ENCODE measurements around the gene TMEM45B. TPM values are rescaled to one million over a fixed set of nuclear protein-coding genes. Genes with fewer than 3 reads are reported as not detected.

The TMEM45B gene
- total and polyA plus RNA-seq, 2 of the 13 experiments (the other 11 are each of a cell fraction or from before 2014, with no cell fraction given): 29.1 to 181 TPM

DNA sequence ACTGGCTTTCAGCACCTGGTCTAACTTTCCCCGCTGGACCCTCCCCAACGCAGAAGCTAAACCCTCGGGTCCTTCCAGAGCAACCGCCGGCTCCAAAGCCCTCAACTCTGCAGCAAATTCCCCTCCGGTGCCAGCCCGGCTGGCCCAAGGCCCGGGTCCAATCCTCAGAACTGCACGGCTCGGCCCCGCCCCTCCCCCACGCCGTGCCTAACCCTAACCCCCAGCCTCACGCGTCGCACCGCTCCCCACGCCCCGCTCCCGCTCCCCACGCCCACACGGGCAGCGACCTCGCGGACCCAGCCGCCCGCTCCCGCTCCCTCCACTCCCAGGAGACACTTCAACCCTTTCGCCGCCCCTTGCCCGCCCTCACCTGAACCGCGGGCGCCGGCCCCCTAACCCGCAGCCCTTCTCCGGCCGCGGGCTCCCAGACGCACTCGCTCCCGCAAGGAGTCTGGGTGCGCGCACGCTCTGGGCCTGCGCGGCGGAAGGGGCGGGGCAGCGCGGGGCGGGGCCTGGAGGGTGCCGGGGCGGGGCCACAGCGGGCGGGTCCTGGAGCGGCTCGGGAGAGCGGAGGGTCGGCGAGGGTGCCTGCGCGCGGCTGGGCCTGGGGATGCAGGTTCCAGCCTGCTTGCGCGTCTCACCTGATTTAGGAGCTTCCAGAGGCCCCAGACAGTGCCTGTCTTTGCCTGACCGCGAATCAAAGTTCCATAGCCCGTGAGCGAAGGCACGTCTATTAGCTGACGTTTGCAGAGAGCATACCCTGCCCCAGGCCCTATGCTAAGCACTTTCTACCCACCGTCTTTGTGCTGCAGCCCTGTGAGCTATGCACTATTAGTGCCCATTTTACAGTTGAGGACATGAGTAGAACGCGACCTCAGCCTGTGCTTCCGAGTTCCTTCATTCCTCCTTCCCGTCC, 79.7 kb downstream of the TMEM45B start, which contains the start of gene NFRKB (continued):
- TF ChIP-seq ZNF644 (CRISPR knock-in tag; IDR thresholded peaks at IDR 0.05; ENCODE audit: low read depth) (no peak), ZNF550 (CRISPR knock-in tag; IDR thresholded peaks at IDR 0.05; ENCODE audit: borderline replicate concordance) (no peak), NRL (CRISPR knock-in tag; IDR thresholded peaks at IDR 0.05; ENCODE audit: borderline replicate concordance) (no peak; the same call in 1 of the 2 replicates), NFATC3 (CRISPR knock-in tag; IDR thresholded peaks at IDR 0.05) (no peak), ZNF546 (CRISPR knock-in tag; conservative IDR thresholded peaks at IDR 0.05) (no peak; the same call in 1 of the 2 replicates), MED8 (CRISPR knock-in tag; IDR thresholded peaks at IDR 0.05; ENCODE audit: insufficient replicate concordance) (peak; percentile 72), NFYB (CRISPR knock-in tag; IDR thresholded peaks at IDR 0.05) (no peak), HOXA3 (CRISPR knock-in tag; IDR thresholded peaks at IDR 0.05) (0 out of 2 replicates have a peak, but pooled peaks have one; percentile 21), ZNF292 (CRISPR knock-in tag; IDR thresholded peaks at IDR 0.05; ENCODE audit: borderline replicate concordance, low read depth) (0 out of 2 replicates have a peak, but pooled peaks have one; percentile 31), WIZ (CRISPR knock-in tag; IDR thresholded peaks at IDR 0.05) (no peak), POLR2G (IDR thresholded peaks at IDR 0.05; ENCODE audit: low read depth, low read length) (peak; percentile 85), ZNF224 (CRISPR knock-in tag; IDR thresholded peaks at IDR 0.05) (no peak), ZNF556 (CRISPR knock-in tag; IDR thresholded peaks at IDR 0.05; ENCODE audit: borderline replicate concordance) (peak; percentile 79; the same call in 1 of the 2 replicates), ZNF678 (CRISPR knock-in tag; IDR thresholded peaks at IDR 0.05) (no peak; the same call in 1 of the 2 replicates), TOE1 (CRISPR knock-in tag; IDR thresholded peaks at IDR 0.05) (no peak)
- TF ChIP-seq, protein P1, sequence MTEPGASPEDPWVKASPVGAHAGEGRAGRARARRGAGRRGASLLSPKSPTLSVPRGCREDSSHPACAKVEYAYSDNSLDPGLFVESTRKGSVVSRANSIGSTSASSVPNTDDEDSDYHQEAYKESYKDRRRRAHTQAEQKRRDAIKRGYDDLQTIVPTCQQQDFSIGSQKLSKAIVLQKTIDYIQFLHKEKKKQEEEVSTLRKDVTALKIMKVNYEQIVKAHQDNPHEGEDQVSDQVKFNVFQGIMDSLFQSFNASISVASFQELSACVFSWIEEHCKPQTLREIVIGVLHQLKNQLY (CRISPR knock-in tag; IDR thresholded peaks at IDR 0.05): no peak
- TF ChIP-seq, protein P2, sequence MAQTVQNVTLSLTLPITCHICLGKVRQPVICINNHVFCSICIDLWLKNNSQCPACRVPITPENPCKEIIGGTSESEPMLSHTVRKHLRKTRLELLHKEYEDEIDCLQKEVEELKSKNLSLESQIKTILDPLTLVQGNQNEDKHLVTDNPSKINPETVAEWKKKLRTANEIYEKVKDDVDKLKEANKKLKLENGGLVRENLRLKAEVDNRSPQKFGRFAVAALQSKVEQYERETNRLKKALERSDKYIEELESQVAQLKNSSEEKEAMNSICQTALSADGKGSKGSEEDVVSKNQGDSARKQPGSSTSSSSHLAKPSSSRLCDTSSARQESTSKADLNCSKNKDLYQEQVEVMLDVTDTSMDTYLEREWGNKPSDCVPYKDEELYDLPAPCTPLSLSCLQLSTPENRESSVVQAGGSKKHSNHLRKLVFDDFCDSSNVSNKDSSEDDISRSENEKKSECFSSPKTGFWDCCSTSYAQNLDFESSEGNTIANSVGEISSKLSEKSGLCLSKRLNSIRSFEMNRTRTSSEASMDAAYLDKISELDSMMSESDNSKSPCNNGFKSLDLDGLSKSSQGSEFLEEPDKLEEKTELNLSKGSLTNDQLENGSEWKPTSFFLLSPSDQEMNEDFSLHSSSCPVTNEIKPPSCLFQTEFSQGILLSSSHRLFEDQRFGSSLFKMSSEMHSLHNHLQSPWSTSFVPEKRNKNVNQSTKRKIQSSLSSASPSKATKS (CRISPR knock-in tag; IDR thresholded peaks at IDR 0.05): no peak
- TF ChIP-seq, protein P3, sequence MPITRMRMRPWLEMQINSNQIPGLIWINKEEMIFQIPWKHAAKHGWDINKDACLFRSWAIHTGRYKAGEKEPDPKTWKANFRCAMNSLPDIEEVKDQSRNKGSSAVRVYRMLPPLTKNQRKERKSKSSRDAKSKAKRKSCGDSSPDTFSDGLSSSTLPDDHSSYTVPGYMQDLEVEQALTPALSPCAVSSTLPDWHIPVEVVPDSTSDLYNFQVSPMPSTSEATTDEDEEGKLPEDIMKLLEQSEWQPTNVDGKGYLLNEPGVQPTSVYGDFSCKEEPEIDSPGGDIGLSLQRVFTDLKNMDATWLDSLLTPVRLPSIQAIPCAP (CRISPR knock-in tag; IDR thresholded peaks at IDR 0.05; ENCODE audit: low read depth): no peak
- TF ChIP-seq, protein P4, sequence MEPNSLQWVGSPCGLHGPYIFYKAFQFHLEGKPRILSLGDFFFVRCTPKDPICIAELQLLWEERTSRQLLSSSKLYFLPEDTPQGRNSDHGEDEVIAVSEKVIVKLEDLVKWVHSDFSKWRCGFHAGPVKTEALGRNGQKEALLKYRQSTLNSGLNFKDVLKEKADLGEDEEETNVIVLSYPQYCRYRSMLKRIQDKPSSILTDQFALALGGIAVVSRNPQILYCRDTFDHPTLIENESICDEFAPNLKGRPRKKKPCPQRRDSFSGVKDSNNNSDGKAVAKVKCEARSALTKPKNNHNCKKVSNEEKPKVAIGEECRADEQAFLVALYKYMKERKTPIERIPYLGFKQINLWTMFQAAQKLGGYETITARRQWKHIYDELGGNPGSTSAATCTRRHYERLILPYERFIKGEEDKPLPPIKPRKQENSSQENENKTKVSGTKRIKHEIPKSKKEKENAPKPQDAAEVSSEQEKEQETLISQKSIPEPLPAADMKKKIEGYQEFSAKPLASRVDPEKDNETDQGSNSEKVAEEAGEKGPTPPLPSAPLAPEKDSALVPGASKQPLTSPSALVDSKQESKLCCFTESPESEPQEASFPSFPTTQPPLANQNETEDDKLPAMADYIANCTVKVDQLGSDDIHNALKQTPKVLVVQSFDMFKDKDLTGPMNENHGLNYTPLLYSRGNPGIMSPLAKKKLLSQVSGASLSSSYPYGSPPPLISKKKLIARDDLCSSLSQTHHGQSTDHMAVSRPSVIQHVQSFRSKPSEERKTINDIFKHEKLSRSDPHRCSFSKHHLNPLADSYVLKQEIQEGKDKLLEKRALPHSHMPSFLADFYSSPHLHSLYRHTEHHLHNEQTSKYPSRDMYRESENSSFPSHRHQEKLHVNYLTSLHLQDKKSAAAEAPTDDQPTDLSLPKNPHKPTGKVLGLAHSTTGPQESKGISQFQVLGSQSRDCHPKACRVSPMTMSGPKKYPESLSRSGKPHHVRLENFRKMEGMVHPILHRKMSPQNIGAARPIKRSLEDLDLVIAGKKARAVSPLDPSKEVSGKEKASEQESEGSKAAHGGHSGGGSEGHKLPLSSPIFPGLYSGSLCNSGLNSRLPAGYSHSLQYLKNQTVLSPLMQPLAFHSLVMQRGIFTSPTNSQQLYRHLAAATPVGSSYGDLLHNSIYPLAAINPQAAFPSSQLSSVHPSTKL (CRISPR knock-in tag; IDR thresholded peaks at IDR 0.05): no peak
- TF ChIP-seq, protein P5, sequence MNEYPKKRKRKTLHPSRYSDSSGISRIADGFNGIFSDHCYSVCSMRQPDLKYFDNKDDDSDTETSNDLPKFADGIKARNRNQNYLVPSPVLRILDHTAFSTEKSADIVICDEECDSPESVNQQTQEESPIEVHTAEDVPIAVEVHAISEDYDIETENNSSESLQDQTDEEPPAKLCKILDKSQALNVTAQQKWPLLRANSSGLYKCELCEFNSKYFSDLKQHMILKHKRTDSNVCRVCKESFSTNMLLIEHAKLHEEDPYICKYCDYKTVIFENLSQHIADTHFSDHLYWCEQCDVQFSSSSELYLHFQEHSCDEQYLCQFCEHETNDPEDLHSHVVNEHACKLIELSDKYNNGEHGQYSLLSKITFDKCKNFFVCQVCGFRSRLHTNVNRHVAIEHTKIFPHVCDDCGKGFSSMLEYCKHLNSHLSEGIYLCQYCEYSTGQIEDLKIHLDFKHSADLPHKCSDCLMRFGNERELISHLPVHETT (CRISPR knock-in tag; conservative IDR thresholded peaks at IDR 0.05): no peak
